ENCODE measurements around the gene F2.

DNA sequence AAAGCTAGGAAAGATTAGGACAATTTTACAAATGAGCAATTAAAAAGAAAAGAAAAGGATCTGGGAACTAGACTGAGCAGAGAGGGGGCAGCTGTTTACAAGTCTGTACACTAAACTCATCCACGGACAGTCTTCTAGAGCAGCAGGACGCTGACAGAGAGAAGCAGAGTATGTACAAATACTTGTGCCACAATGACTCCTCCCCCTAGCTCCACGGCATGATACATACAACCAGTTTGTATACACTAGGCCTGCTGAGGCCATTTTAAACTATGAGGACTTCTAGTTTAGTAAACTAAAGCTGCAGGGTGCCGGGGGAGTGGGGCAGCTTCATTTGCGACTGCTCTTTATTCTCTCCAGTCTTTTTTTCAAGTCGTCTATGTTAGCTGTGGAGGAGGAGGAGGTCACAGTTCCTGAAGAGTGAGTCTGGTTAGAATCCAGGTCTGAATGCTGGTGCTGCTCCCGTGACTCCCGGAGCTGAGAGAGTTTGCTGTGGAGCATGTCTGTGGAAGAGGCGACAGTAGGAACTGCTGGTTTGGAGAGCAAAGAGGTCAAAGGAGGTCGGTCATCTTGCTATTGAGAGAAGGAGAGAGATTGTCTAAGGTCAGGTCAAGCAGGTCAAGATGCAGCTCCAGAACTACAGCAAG, 24.8 kb downstream of the F2 start:
- TF ChIP-seq, protein P1, sequence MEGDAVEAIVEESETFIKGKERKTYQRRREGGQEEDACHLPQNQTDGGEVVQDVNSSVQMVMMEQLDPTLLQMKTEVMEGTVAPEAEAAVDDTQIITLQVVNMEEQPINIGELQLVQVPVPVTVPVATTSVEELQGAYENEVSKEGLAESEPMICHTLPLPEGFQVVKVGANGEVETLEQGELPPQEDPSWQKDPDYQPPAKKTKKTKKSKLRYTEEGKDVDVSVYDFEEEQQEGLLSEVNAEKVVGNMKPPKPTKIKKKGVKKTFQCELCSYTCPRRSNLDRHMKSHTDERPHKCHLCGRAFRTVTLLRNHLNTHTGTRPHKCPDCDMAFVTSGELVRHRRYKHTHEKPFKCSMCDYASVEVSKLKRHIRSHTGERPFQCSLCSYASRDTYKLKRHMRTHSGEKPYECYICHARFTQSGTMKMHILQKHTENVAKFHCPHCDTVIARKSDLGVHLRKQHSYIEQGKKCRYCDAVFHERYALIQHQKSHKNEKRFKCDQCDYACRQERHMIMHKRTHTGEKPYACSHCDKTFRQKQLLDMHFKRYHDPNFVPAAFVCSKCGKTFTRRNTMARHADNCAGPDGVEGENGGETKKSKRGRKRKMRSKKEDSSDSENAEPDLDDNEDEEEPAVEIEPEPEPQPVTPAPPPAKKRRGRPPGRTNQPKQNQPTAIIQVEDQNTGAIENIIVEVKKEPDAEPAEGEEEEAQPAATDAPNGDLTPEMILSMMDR (IDR thresholded peaks at IDR 0.05): no peak
- TF ChIP-seq POLR2AphosphoS5 (IDR thresholded peaks at IDR 0.05) (no peak), POLR2A (IDR thresholded peaks at IDR 0.05; ENCODE audit: low read depth) (no peak)
